ENCODE results near the gene CACNA2D4.
"Not testable (repeated sequence)": the region's sequence is repeated elsewhere in the genome, so short reads cannot be mapped to it uniquely, and the experiment has no call there.

The CACNA2D4 gene

DNA sequence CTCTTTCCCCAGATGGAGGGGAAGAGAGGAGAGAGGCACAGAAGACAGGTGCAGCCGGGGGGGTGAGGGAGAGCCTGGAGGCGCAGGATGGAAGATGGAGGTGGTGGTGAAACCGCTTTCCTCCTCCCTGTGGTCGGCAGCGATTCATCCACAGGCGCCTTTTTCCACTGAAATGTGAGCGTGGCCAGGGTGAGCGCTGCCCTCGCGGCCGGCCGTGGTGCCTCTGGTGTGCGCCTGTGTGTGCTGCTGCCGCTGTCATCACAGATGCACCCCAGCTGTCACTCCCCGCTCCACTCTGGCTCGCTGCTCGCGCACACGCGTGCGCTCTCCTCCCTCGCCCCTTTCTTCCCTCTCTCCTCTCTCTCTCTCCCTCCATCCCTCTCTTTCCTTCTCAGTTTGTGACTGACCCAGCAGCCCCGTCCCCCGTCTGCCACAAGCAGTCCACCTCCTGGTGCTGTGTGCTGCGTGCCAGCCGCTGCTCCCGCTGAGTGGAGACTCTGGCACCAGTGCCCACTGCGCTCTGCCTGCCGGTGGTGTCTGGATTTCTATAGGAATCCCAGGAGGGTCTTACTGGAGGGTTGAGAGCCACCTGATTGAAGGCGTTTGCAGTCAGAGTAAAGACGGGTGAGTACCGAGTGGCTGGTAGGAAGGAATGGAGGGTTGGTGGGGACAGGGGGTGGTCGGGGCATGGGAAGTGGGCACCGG lies 98.1 kb downstream of the CACNA2D4 start, which contains the start of gene LRTM2:
Gene LRTM2, plus strand, starts transcription at position 375 of the 705 bp plus-strand sequence. CDS start 7,584 bp downstream, outside the sequence.
- TF ChIP-seq POLR2AphosphoS5 (IDR thresholded peaks at IDR 0.05; ENCODE audit: low read depth) (no peak), SPI1 (IDR thresholded peaks at IDR 0.05; ENCODE audit: borderline replicate concordance, low read depth) (no peak), GABPA (IDR thresholded peaks at IDR 0.05; ENCODE audit: low read depth) (no peak)
- TF ChIP-seq, protein P1, sequence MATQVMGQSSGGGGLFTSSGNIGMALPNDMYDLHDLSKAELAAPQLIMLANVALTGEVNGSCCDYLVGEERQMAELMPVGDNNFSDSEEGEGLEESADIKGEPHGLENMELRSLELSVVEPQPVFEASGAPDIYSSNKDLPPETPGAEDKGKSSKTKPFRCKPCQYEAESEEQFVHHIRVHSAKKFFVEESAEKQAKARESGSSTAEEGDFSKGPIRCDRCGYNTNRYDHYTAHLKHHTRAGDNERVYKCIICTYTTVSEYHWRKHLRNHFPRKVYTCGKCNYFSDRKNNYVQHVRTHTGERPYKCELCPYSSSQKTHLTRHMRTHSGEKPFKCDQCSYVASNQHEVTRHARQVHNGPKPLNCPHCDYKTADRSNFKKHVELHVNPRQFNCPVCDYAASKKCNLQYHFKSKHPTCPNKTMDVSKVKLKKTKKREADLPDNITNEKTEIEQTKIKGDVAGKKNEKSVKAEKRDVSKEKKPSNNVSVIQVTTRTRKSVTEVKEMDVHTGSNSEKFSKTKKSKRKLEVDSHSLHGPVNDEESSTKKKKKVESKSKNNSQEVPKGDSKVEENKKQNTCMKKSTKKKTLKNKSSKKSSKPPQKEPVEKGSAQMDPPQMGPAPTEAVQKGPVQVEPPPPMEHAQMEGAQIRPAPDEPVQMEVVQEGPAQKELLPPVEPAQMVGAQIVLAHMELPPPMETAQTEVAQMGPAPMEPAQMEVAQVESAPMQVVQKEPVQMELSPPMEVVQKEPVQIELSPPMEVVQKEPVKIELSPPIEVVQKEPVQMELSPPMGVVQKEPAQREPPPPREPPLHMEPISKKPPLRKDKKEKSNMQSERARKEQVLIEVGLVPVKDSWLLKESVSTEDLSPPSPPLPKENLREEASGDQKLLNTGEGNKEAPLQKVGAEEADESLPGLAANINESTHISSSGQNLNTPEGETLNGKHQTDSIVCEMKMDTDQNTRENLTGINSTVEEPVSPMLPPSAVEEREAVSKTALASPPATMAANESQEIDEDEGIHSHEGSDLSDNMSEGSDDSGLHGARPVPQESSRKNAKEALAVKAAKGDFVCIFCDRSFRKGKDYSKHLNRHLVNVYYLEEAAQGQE (IDR thresholded peaks at IDR 0.05; ENCODE audit: insufficient replicate concordance, low read depth): no peak
- TF ChIP-seq, protein P2, sequence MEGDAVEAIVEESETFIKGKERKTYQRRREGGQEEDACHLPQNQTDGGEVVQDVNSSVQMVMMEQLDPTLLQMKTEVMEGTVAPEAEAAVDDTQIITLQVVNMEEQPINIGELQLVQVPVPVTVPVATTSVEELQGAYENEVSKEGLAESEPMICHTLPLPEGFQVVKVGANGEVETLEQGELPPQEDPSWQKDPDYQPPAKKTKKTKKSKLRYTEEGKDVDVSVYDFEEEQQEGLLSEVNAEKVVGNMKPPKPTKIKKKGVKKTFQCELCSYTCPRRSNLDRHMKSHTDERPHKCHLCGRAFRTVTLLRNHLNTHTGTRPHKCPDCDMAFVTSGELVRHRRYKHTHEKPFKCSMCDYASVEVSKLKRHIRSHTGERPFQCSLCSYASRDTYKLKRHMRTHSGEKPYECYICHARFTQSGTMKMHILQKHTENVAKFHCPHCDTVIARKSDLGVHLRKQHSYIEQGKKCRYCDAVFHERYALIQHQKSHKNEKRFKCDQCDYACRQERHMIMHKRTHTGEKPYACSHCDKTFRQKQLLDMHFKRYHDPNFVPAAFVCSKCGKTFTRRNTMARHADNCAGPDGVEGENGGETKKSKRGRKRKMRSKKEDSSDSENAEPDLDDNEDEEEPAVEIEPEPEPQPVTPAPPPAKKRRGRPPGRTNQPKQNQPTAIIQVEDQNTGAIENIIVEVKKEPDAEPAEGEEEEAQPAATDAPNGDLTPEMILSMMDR (IDR thresholded peaks at IDR 0.05; ENCODE audit: insufficient read depth, low read length): no peak
- Histone ChIP-seq H3K4me3 (replicated peaks; ENCODE audit: insufficient read depth, low read length) (no peak within 1 kb of the TSS), H3K27me3 (ENCODE audit: insufficient read depth, poor library complexity, severe bottlenecking) (peaks cover 12% of the 10 kb centered on the region), H3K27ac (replicated peaks) (no peak within 1 kb of the TSS)
- no peak for DNase-seq (ENCODE audit: low read depth in 1 of 2, low spot score in 1 of 2)

DNA sequence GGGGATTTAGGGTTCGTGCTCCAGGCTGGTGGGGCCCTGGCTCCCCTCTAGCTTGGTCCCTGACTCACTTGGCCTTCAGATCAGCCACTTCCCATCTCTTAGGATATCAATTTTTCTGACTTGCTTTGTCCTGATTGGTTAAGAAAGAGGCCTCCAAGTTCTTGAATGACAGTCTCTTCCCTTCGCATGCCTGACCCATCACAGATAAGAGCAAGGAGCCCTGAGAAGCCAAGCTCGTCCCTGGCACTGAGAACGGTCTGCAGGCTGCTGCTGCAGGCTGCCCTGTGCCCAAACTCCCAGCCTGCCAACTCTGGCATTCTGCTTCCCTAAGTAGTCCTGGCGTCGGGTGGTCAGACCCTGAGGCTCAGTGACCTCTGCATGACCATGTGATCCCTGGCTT lies 98.9 kb downstream of the CACNA2D4 start:
- no peak overlapping the region for H3K27ac ChIP-seq (replicated peaks)
- TF ChIP-seq SPI1 (IDR thresholded peaks at IDR 0.05; ENCODE audit: borderline replicate concordance, low read depth) (no peak), POLR2AphosphoS5 (IDR thresholded peaks at IDR 0.05; ENCODE audit: low read depth) (no peak), GABPA (IDR thresholded peaks at IDR 0.05; ENCODE audit: low read depth) (no peak)
- TF ChIP-seq, protein P1 (IDR thresholded peaks at IDR 0.05; ENCODE audit: insufficient replicate concordance, low read depth): no peak
- TF ChIP-seq, protein P2 (IDR thresholded peaks at IDR 0.05; ENCODE audit: insufficient read depth, low read length): no peak

GRCh38 chr12:1819050-1819449 lies 99.4 kb downstream of the CACNA2D4 start:
- DNase-seq (ENCODE audit: low read depth in 1 of 2, low spot score in 1 of 2): no peak
- Histone ChIP-seq H3K27ac (replicated peaks) (no peak overlapping the region), H3K27me3 (ENCODE audit: insufficient read depth, poor library complexity, severe bottlenecking) (peaks cover 12% of the 10 kb centered on the region), H3K4me3 (replicated peaks; ENCODE audit: insufficient read depth, low read length) (no peak overlapping the region)
- TF ChIP-seq, protein P1 (IDR thresholded peaks at IDR 0.05; ENCODE audit: insufficient replicate concordance, low read depth): no peak
- no peak for TF ChIP-seq POLR2AphosphoS5 (IDR thresholded peaks at IDR 0.05; ENCODE audit: low read depth)

More for the DNA sequence above, 98.9 kb downstream of the CACNA2D4 start:
- H3K27me3 ChIP-seq (ENCODE audit: insufficient read depth, poor library complexity, severe bottlenecking): peaks cover 12% of the 10 kb centered on the region
- no peak for DNase-seq (ENCODE audit: low read depth in 1 of 2, low spot score in 1 of 2)
- no peak overlapping the region for H3K4me3 ChIP-seq (replicated peaks; ENCODE audit: insufficient read depth, low read length)

GRCh38 chr12:1817928-1818327 lies 100.5 kb downstream of the CACNA2D4 start:
- H3K4me3 ChIP-seq (replicated peaks; ENCODE audit: insufficient read depth, low read length); DNase-seq (ENCODE audit: low read depth in 1 of 2, low spot score in 1 of 2); H3K27ac ChIP-seq (replicated peaks): not testable (repeated sequence)
- H3K27me3 ChIP-seq (ENCODE audit: insufficient read depth, poor library complexity, severe bottlenecking): peaks cover 12% of the 10 kb centered on the region
